ENCODE data around the gene PLPP3. TPM values are rescaled to one million over a fixed set of nuclear protein-coding genes. Genes with fewer than 3 reads are reported as not detected.

PLPP3 gene
- total and polyA plus RNA-seq, 2 of the 8 experiments (the other 6 are each of a cell fraction or from before 2014, with no cell fraction given), result 33.2 to 42.0 TPM

DNA sequence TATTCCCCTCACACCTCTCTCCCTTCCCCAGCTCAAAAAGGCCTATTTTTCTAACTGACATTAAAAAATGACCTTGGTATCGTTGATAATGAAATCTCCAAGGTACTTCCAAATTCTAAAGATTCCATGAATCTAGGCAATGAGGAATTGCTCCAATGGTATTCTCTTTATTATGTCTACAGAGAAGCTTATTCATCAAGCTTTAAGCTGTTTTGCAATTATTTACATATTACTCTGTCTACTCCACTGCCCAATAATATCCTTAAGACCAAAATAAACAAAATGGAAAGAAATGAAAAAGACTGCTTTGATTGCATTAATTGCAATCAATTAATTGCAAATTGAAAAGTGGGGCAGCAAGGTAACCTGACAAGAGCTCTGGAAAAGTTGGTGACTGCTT lies 7.9 kb downstream of the PLPP3 start (continued):
- TF ChIP-seq, protein P1, sequence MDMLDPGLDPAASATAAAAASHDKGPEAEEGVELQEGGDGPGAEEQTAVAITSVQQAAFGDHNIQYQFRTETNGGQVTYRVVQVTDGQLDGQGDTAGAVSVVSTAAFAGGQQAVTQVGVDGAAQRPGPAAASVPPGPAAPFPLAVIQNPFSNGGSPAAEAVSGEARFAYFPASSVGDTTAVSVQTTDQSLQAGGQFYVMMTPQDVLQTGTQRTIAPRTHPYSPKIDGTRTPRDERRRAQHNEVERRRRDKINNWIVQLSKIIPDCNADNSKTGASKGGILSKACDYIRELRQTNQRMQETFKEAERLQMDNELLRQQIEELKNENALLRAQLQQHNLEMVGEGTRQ (IDR thresholded peaks at IDR 0.05; ENCODE audit: low read length), result no peak
- TF ChIP-seq SUZ12 (IDR thresholded peaks at IDR 0.05; ENCODE audit: low read length), result no peak
- TF ChIP-seq TAF1 (IDR thresholded peaks at IDR 0.05; ENCODE audit: low read depth, low read length), result no peak
- no peak for TF ChIP-seq SP4 (IDR thresholded peaks at IDR 0.05; ENCODE audit: low read length)
- no peak for TF ChIP-seq KDM1A (IDR thresholded peaks at IDR 0.05; ENCODE audit: borderline replicate concordance, low read length)
- TF ChIP-seq, protein P2, sequence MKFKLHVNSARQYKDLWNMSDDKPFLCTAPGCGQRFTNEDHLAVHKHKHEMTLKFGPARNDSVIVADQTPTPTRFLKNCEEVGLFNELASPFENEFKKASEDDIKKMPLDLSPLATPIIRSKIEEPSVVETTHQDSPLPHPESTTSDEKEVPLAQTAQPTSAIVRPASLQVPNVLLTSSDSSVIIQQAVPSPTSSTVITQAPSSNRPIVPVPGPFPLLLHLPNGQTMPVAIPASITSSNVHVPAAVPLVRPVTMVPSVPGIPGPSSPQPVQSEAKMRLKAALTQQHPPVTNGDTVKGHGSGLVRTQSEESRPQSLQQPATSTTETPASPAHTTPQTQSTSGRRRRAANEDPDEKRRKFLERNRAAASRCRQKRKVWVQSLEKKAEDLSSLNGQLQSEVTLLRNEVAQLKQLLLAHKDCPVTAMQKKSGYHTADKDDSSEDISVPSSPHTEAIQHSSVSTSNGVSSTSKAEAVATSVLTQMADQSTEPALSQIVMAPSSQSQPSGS (IDR thresholded peaks at IDR 0.05; ENCODE audit: low read length), result no peak

All from H1 (cell line).